GM12878 (cell line): ENCODE results near the gene ZNF385C. TPM values are rescaled to one million over a fixed set of nuclear protein-coding genes. Genes with fewer than 3 reads are reported as not detected.

ENCODE experiments used
- ATAC-seq: fragments of 200-7000 bp; cut with Tn5 transposase; 3 replicates; pipeline ENCODE4 v1.9.1; 2020; ENCODE audit warnings: mild to moderate bottlenecking, moderate library complexity
- BruUV-seq: library from RNA; stranded (reverse); fragments of 400-500 nt; replicated peaks from 2 replicates; lab custom pipeline; 2021; lab: Mats Ljungman, UMichigan
- CTCF ChIA-PET: fragments of 300-600 bp; sonication (Branson Sonifier 250); formaldehyde crosslinking; extraction: SDS; loops from one replicate; lab custom pipeline; 2021; ENCODE audit warnings: inconsistent platforms; lab: Yijun Ruan, JAX
- POLR2A ChIA-PET: fragments of 350-600 bp; formaldehyde crosslinking; extraction: SDS; loops from one replicate; lab custom pipeline; 2021; ENCODE audit warnings: inconsistent platforms; lab: Charles Lee
- RAD21 ChIA-PET: fragments of 300-600 bp; sonication (Branson Sonifier 250); formaldehyde crosslinking; loops from one replicate; lab custom pipeline; 2023; ENCODE audit warnings: antibody characterized with exemption; ENCODE audit not compliant: unreplicated experiment; lab: Charles Lee
- SMC1A ChIA-PET: fragments of 300-600 bp; sonication (Branson Sonifier 250); formaldehyde crosslinking; loops from one replicate; lab custom pipeline; 2023; ENCODE audit not compliant: unreplicated experiment, uncharacterized antibody; lab: Charles Lee
- DNase-seq: peaks from one replicate; pipeline ENCODE4 v3.0.0-alpha.2; 2011; ENCODE audit warnings: low read depth, low spot score
- FAIRE-seq: peaks from 3 replicates; lab custom pipeline; 2011; peaks lifted over from hg19 to GRCh38; lab: Jason Lieb, UNC
- H2AFZ ChIP-seq: 2 replicates; pipeline ENCODE4 v1.6.0; 2011; ENCODE audit warnings: low read depth, low read length, control low read depth; ENCODE audit not compliant: control insufficient read depth
- H3K27ac ChIP-seq: 2 replicates; pipeline ENCODE4 v1.5.1; 2011; ENCODE audit warnings: control low read depth; ENCODE audit not compliant: control insufficient read depth, insufficient read depth
- H3K27me3 ChIP-seq, 2 experiments: replicated peaks in 1 of 2; 2 replicates each; pipeline versions ENCODE4 v1.6.0 to v1.6.1; 2011; ENCODE audit warnings: low read length in 1 of 2; ENCODE audit not compliant: control insufficient read depth in 2 of 2, insufficient read depth in 2 of 2
- H3K36me3 ChIP-seq, 2 experiments: 2 replicates each; pipeline ENCODE4 v1.5.1; 2011; ENCODE audit warnings: low read length in 1 of 2; ENCODE audit not compliant: control insufficient read depth in 2 of 2, insufficient read depth in 2 of 2
- H3K4me1 ChIP-seq: 2 replicates; pipeline ENCODE4 v1.6.1; 2011; ENCODE audit warnings: mild to moderate bottlenecking, low read length, moderate library complexity, mixed read lengths; ENCODE audit not compliant: control insufficient read depth, insufficient read depth
- H3K4me2 ChIP-seq: 2 replicates; pipeline ENCODE4 v1.6.0; 2011; ENCODE audit warnings: control low read depth; ENCODE audit not compliant: control insufficient read depth, insufficient read depth
- H3K4me3 ChIP-seq: fragments of 200-600 bp; sonication (generic); 2 replicates; pipeline ENCODE4 v1.5.1; 2016
- H3K79me2 ChIP-seq: 2 replicates; pipeline ENCODE4 v1.6.0; 2011; ENCODE audit warnings: low read length; ENCODE audit not compliant: control insufficient read depth, insufficient read depth
- H3K9ac ChIP-seq: 2 replicates; pipeline ENCODE4 v1.8.0; 2011; ENCODE audit warnings: low read length, control low read depth, mixed read lengths; ENCODE audit not compliant: control insufficient read depth, insufficient read depth
- H3K9me3 ChIP-seq: replicated peaks from 3 replicates; pipeline ENCODE4 v1.5.1; 2011; ENCODE audit warnings: mild to moderate bottlenecking, low read length; ENCODE audit not compliant: control insufficient read depth, insufficient read depth
- H4K20me1 ChIP-seq: 2 replicates; pipeline ENCODE4 v1.6.0; 2011; ENCODE audit not compliant: control insufficient read depth, insufficient read depth
- CHD1 ChIP-seq: IDR thresholded peaks from 2 replicates; pipeline ENCODE4 v1.6.1; 2012; ENCODE audit warnings: low read depth, low read length, improper control_type of control experiment
- CREM ChIP-seq: IDR thresholded peaks from 2 replicates; pipeline ENCODE4 v1.6.1; 2014; ENCODE audit warnings: antibody characterized with exemption, low read depth
- EED ChIP-seq: sonication (generic); IDR thresholded peaks from 2 replicates; pipeline ENCODE4 v1.6.1; 2016; ENCODE audit warnings: antibody characterized with exemption, low read depth
- EGR1 ChIP-seq, 2 experiments: IDR thresholded peaks; 1 replicate in 1 of 2; 2 replicates in 1 of 2; pipeline ENCODE4 v1.6.1; 2011 to 2012; ENCODE audit warnings: low read depth in 2 of 2, low read length in 2 of 2, borderline replicate concordance in 1 of 2, mild to moderate bottlenecking in 1 of 2, moderate library complexity in 1 of 2
- GABPA ChIP-seq: IDR thresholded peaks from 2 replicates; pipeline ENCODE4 v1.6.1; 2014; ENCODE audit warnings: antibody characterized with exemption, low read depth, mild to moderate bottlenecking, inconsistent platforms
- HDAC2 ChIP-seq: fragments of 200-600 bp; sonication (generic); IDR thresholded peaks from 2 replicates; pipeline ENCODE4 v1.6.1; 2017
- IKZF1 ChIP-seq: fragments of 450-650 bp; conservative IDR thresholded peaks from 2 replicates; pipeline ENCODE4 v1.6.1; 2017; ENCODE audit warnings: antibody characterized with exemption, mild to moderate bottlenecking
- IRF4 ChIP-seq: IDR thresholded peaks from 2 replicates; pipeline ENCODE4 v1.6.1; 2011; ENCODE audit warnings: low read depth, low read length
- MTA3 ChIP-seq: IDR thresholded peaks from 2 replicates; pipeline ENCODE4 v1.6.1; 2012; ENCODE audit warnings: low read length, inconsistent platforms, borderline replicate concordance
- MYB ChIP-seq: fragments of 150-350 bp; IDR thresholded peaks from 2 replicates; pipeline ENCODE4 v1.6.1; 2014; ENCODE audit warnings: mild to moderate bottlenecking, low read depth, low read length, borderline replicate concordance
- POLR2A ChIP-seq: IDR thresholded peaks from 2 replicates; pipeline ENCODE4 v1.6.1; 2011; ENCODE audit warnings: low read depth, mild to moderate bottlenecking, low read length
- POU2F2 ChIP-seq: IDR thresholded peaks from 3 replicates; pipeline ENCODE4 v1.6.1; 2011; ENCODE audit warnings: low read depth, mild to moderate bottlenecking, low read length, borderline replicate concordance
- RB1 ChIP-seq: fragments of 450-650 bp; formaldehyde crosslinking; IDR thresholded peaks from 2 replicates; pipeline ENCODE4 v1.6.1; 2017; ENCODE audit warnings: mild to moderate bottlenecking, borderline replicate concordance
- RCOR1 ChIP-seq: conservative IDR thresholded peaks from 2 replicates; pipeline ENCODE4 v1.6.1; 2012; ENCODE audit warnings: low read depth, low read length, improper control_type of control experiment
- SMC3 ChIP-seq: IDR thresholded peaks from 2 replicates; pipeline ENCODE4 v1.6.1; 2011; ENCODE audit warnings: low read length, improper control_type of control experiment, borderline replicate concordance
- SPI1 ChIP-seq: IDR thresholded peaks from 2 replicates; pipeline ENCODE4 v1.6.1; 2011; ENCODE audit warnings: low read depth, mild to moderate bottlenecking, low read length, moderate library complexity, borderline replicate concordance; ENCODE audit not compliant: insufficient read depth
- ZNF274 ChIP-seq: IDR thresholded peaks from one replicate; pipeline ENCODE4 v1.8.0; 2011; ENCODE audit not compliant: insufficient read length, insufficient read depth
- WGBS: methylation state at CpG from one replicate; pipeline ENCODE4 v1.1.6; 2016; ENCODE audit warnings: low lambda C conversion rate; ENCODE audit not compliant: insufficient replicate concordance, insufficient coverage; ENCODE audit errors: missing lambda C conversion rate; 5-methylcytosine and 5-hydroxymethylcytosine counted together
- in situ Hi-C: fragments of 300-500 bp; cut with MboI; formaldehyde crosslinking; loops from 9 replicates; pipeline ENCODE4 v1.14.3; 2018; ENCODE audit warnings: mixed read lengths
- intact Hi-C: fragments of 100-400 bp; cut with micrococcal nuclease; formaldehyde crosslinking; loops from one replicate; pipeline ENCODE4 v1.14.2; 2022; ENCODE audit not compliant: unreplicated experiment
- polyA plus RNA-seq, 11 experiments: library from polyadenylated mRNA; depleted of rRNA in 4 of 11; unstranded in 6 of 11; stranded (reverse) in 5 of 11; fragments of >200 nt; fragmentation: Nextera tagmentation in 4 of 11; fragmentation: Illumina TruSeq in 1 of 11; extraction: Ambion mirVana in 4 of 11; extraction: Trizol in 1 of 11; gene quantifications; 1 replicate in 1 of 11; 2 replicates in 10 of 11; pipeline versions ENCODE4 v1.2.1 to v1.2.3, GENCODE V29; 2011 to 2016; ENCODE audit warnings: inconsistent platforms in 2 of 11, missing spikeins in 2 of 11, low read depth in 1 of 11
- total RNA-seq, 4 experiments: library from RNA; depleted of rRNA in 3 of 4; stranded (reverse); fragments of >200 nt in 3 of 4; fragmentation: Illumina TruSeq in 1 of 4; extraction: Trizol in 1 of 4; gene quantifications; 2 replicates each; pipeline versions ENCODE4 v1.2.1 to v1.2.3, GENCODE V29; 2013 to 2021
- TF ChIP-seq, protein P1 (sequence below): fragments of 150-350 bp; IDR thresholded peaks from 2 replicates; pipeline ENCODE4 v1.6.1; 2014; ENCODE audit warnings: mild to moderate bottlenecking, low read depth, low read length

The ZNF385C gene
- total and polyA plus RNA-seq, 10 of the 15 experiments (the other 5 are each of a cell fraction or from before 2014, with no cell fraction given): 0.06 to 0.20 (median 0.07) TPM; not detected in 5

DNA sequence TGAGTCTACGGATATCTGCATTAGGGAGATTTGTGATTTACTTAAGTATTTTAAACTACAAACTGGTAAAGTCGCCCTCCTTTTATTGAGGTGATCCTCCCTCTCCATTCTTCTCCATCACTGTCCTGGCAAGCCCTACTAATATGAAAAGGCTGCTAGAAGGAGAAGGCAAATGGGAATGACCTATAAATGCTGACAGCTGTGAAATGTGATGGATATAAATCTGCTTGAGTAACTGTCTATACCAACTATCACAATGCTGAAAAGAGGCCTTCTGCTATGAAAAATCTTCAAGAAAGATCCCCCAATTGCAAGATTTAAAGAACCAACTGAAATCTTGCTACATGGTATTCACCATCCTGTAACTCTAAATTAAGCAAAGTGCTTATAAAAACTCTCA, 96.5 kb downstream of the ZNF385C start:
- ATAC-seq (no peak), FAIRE-seq (no peak), DNase-seq (no peak)
- TF ChIP-seq CREM (no peak), POLR2A (no peak), IRF4 (no peak)
- BruUV-seq: no TSS peak
- ChIA-PET POLR2A (no interaction called here), RAD21 (no interaction called here), CTCF (interaction anchor here (2.0 kb wide), 1 partner anchor 18 kb away, joined by 7 read pairs; the partner anchor contains the start of gene NKIRAS2), SMC1A (no interaction called here)
- Histone ChIP-seq H3K36me3 (peaks cover 21 to 50% of the 10 kb centered on the region in 2 experiments), H4K20me1 (no peaks in the 10 kb centered on the region; the same call in 1 of the 2 replicates), H3K27me3 (no peaks in the 10 kb centered on the region), H3K4me3 (no peak overlapping the region), H3K4me1 (peaks cover 12% of the 10 kb centered on the region), H3K79me2 (peaks cover 37% of the 10 kb centered on the region), H3K4me2 (no peak overlapping the region), H3K9me3 (no peaks in the 10 kb centered on the region), H3K27ac (no peak overlapping the region), H3K9ac (no peak overlapping the region), H2AFZ (no peak overlapping the region)
- 97% methylated on average over 2 of the region's 2 CpGs for WGBS
- intact Hi-C loops (no loop called here), in situ Hi-C loops (loop anchor here (25.0 kb wide), 1 partner anchor 1211 kb away; the partner anchor contains the start of gene TMEM106A)

DNA sequence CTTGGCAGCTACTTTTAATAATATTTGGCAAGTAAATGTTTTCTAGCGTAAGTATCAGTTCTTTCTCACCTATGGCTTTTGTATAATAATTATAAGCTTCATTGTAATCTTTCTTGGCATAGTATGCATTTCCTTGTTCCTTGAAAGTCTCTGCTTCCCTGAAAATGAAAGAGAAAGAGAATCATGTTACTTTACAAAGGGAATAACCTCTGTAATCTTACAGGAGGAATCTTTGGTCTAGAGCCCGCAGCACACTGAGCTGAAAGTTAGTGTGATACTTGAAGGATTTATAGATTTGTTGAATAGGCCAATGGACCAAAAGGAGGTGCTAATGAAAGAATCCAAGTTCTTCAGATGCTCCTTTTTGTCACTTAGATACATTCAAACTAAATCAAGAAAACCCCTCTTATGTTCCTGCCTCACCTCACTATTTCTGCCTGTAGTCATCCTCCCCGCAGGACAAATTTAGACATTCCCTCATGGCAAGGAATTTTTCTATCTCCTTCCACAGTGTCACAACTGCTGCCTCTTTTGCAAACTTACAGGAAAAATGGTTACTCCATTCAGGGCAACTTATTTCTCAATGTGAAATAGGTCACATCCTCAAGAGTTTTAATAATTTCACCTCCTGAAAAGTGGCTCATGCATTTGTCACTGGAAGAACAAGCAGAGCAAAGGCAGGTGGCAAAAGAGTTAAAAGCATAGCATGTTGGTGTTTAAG, 97.7 kb downstream of the ZNF385C start:
- ATAC-seq (no peak), FAIRE-seq (no peak), DNase-seq (no peak)
- ChIA-PET SMC1A (interaction anchor here (0.9 kb wide), 1 partner anchor 23 kb away, joined by 3 read pairs; no protein-coding TSS in a partner anchor), CTCF (interaction anchor here (1.0 kb wide), 1 partner anchor 41 kb away, joined by 3 read pairs; no protein-coding TSS in a partner anchor), RAD21 (no interaction called here), POLR2A (interaction anchor here (1.4 kb wide), 1 partner anchor 17 kb away, joined by 7 read pairs; the partner anchor contains the start of gene DNAJC7)
- Histone ChIP-seq H2AFZ (no peak overlapping the region), H3K4me3 (no peak overlapping the region), H3K4me1 (peaks cover 21% of the 10 kb centered on the region), H3K79me2 (peaks cover 36% of the 10 kb centered on the region), H4K20me1 (no peaks in the 10 kb centered on the region; the same call in 1 of the 2 replicates), H3K27ac (no peak overlapping the region), H3K27me3 (no peaks in the 10 kb centered on the region), H3K4me2 (no peak overlapping the region), H3K9me3 (no peaks in the 10 kb centered on the region), H3K9ac (no peak overlapping the region), H3K36me3 (peaks cover 24 to 50% of the 10 kb centered on the region in 2 experiments)
- no TSS peak for BruUV-seq
- in situ Hi-C loops: loop anchor here (25.0 kb wide), 1 partner anchor 1212 kb away; the partner anchor contains the start of gene TMEM106A
- intact Hi-C loops: no loop called here
- 97% methylated on average over 3 of the region's 3 CpGs for WGBS
- TF ChIP-seq ZNF274 (no peak), POU2F2 (no peak), RCOR1 (no peak), GABPA (no peak), EGR1 (IDR thresholded peaks at IDR 0.05; ENCODE audit: borderline replicate concordance in 1 of 2, low read depth in 2 of 2, low read length in 2 of 2) (no peak), EED (no peak), SMC3 (no peak), IKZF1 (no peak), HDAC2 (no peak), MYB (no peak), RB1 (no peak), MTA3 (no peak), SPI1 (no peak), CHD1 (no peak), CREM (no peak)
- TF ChIP-seq, protein P1, sequence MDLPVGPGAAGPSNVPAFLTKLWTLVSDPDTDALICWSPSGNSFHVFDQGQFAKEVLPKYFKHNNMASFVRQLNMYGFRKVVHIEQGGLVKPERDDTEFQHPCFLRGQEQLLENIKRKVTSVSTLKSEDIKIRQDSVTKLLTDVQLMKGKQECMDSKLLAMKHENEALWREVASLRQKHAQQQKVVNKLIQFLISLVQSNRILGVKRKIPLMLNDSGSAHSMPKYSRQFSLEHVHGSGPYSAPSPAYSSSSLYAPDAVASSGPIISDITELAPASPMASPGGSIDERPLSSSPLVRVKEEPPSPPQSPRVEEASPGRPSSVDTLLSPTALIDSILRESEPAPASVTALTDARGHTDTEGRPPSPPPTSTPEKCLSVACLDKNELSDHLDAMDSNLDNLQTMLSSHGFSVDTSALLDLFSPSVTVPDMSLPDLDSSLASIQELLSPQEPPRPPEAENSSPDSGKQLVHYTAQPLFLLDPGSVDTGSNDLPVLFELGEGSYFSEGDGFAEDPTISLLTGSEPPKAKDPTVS: no peak
